ENCODE measurements around the gene PXK.

GRCh38 chr3:58340594-58341244 is 8.0 kb downstream of the PXK start:
- TF ChIP-seq SUZ12 (IDR thresholded peaks at IDR 0.05; ENCODE audit: unreplicated experiment) (no peak), CTCF (IDR thresholded peaks at IDR 0.05 in 2 of 3, conservative IDR thresholded peaks at IDR 0.05 in 1 of 3; ENCODE audit: control insufficient read depth in 2 of 3, extremely low read depth in 1 of 3, insufficient read depth in 1 of 3, low read depth in 3 of 3, low read length in 3 of 3) (no peak), TCF7 (IDR thresholded peaks at IDR 0.05; ENCODE audit: borderline replicate concordance) (no peak), SPI1 (IDR thresholded peaks at IDR 0.05; ENCODE audit: borderline replicate concordance, insufficient read depth, low read depth, low read length) (no peak), RCOR1 (conservative IDR thresholded peaks at IDR 0.05; ENCODE audit: low read depth, low read length) (no peak), POLR2A (IDR thresholded peaks at IDR 0.05; ENCODE audit: low read depth, low read length) (no peak)
